Measurements from ENCODE around the gene FOLR1. TPM values are rescaled to one million over a fixed set of nuclear protein-coding genes. Genes with fewer than 3 reads are reported as not detected.
"Not testable (repeated sequence)": the region's sequence is repeated elsewhere in the genome, so short reads cannot be mapped to it uniquely, and the experiment has no call there.

FOLR1 gene
- total RNA-seq, 4 donors from 2014 or later = 0.38 to 7.6 (median 1.5) TPM; not detected in 1

DNA sequence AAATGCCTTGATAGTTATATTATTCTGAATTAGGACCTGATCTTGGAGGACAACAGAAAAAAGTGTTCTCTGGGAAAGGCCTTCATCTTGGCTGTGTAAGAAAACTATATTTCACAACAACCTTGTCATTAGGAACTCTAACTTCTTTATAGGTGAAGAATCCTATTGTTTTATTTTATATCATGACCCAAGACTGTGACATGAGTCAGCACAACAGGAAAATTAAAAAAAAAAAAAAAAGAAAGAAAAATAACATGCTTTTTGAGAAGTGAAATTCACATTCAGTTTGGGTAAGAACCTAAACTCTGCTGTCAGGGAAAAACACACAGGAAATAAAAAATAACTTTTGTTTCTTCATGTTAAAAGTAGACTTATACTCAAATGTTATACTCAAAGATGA, 12.9 kb downstream of the FOLR1 start:
- intact Hi-C loops (cut with DNase I) = no loop called here

GRCh38 chr11:72206794-72207193, 14.9 kb downstream of the FOLR1 start:
- DNase-seq; H3K36me3 ChIP-seq; H3K27ac ChIP-seq; H3K4me3 ChIP-seq; H3K9me3 ChIP-seq; H3K27me3 ChIP-seq; intact Hi-C loops (cut with DNase I); H3K4me1 ChIP-seq: not testable (repeated sequence)
- 94 to 100% methylated on average over 1 to 2 of the region's 2 CpGs for WGBS, 2 donors

More for the DNA sequence above, 12.9 kb downstream of the FOLR1 start:
- DNase-seq = no peak
- Histone ChIP-seq H3K9me3 (peaks cover 0 to 6% (median 0%) of the 10 kb centered on the region in 3 donors), H3K36me3 (no peaks in the 10 kb centered on the region), H3K27ac (no peak overlapping the region), H3K27me3 (peaks cover 0 to 6% (median 0%) of the 10 kb centered on the region in 4 donors), H3K4me3 (no peak overlapping the region), H3K4me1 (no peaks in the 10 kb centered on the region)
- TF ChIP-seq CTCF (IDR thresholded peaks at IDR 0.05) = no peak
- TF ChIP-seq POLR2A (IDR thresholded peaks at IDR 0.05) = no peak

GRCh38 chr11:72208281-72208680, 16.3 kb downstream of the FOLR1 start:
- H3K36me3 ChIP-seq = no peaks in the 10 kb centered on the region
- no peaks in the 10 kb centered on the region for H3K4me1 ChIP-seq
- H3K27me3 ChIP-seq = peaks cover 0 to 8% (median 0%) of the 10 kb centered on the region in 4 donors
- DNase-seq = no peak
- 75 to 76% methylated on average over 3 of the region's 3 CpGs for WGBS, 2 donors
- no peak overlapping the region for H3K4me3 ChIP-seq
- H3K27ac ChIP-seq = no peak overlapping the region
- intact Hi-C loops (cut with DNase I) = no loop called here
- peaks cover 0 to 6% (median 0%) of the 10 kb centered on the region in 3 donors for H3K9me3 ChIP-seq
- TF ChIP-seq CTCF (IDR thresholded peaks at IDR 0.05) = no peak

- intact Hi-C loops (cut with DNase I) = no loop called here
- H3K27me3 ChIP-seq = peaks cover 0 to 8% (median 0%) of the 10 kb centered on the region in 4 donors
- H3K9me3 ChIP-seq = peaks cover 0 to 6% (median 0%) of the 10 kb centered on the region in 3 donors
- TF ChIP-seq CTCF (IDR thresholded peaks at IDR 0.05) = no peak
- no peak for TF ChIP-seq POLR2A (IDR thresholded peaks at IDR 0.05)
- H3K36me3 ChIP-seq = no peaks in the 10 kb centered on the region
- 82 to 84% methylated on average over 4 of the region's 4 CpGs for WGBS, 2 donors
- H3K4me3 ChIP-seq = no peak overlapping the region
- no peaks in the 10 kb centered on the region for H3K4me1 ChIP-seq
- no peak overlapping the region for H3K27ac ChIP-seq
- no peak for DNase-seq
Observed at GRCh38 chr11:72209101-72209500, 17.2 kb downstream of the FOLR1 start.

GRCh38 chr11:72216638-72217037, 24.7 kb downstream of the FOLR1 start, which contains the start of gene FOLR2:
FOLR2 (plus strand) TSS chr11:72216794; CDS start chr11:72218585, 1,791 bp downstream.
- peak within 1 kb of the TSS in 1 of 4 donors; percentile 10 for H3K4me3 ChIP-seq
- intact Hi-C loops (cut with DNase I) = no loop called here
- no peaks in the 10 kb centered on the region for H3K36me3 ChIP-seq
- peak within 1 kb of the TSS in 1 of 4 donors; percentile 19 for H3K27ac ChIP-seq
- no peaks in the 10 kb centered on the region for H3K9me3 ChIP-seq
- H3K27me3 ChIP-seq = peaks cover 0 to 17% (median 0%) of the 10 kb centered on the region in 4 donors
- no peak for DNase-seq
- WGBS, 2 donors = 76 to 85% methylated on average over 6 of the region's 6 CpGs
- H3K4me1 ChIP-seq = no peaks in the 10 kb centered on the region
- no peak for TF ChIP-seq POLR2A (IDR thresholded peaks at IDR 0.05)
- TF ChIP-seq CTCF (IDR thresholded peaks at IDR 0.05) = no peak

DNA sequence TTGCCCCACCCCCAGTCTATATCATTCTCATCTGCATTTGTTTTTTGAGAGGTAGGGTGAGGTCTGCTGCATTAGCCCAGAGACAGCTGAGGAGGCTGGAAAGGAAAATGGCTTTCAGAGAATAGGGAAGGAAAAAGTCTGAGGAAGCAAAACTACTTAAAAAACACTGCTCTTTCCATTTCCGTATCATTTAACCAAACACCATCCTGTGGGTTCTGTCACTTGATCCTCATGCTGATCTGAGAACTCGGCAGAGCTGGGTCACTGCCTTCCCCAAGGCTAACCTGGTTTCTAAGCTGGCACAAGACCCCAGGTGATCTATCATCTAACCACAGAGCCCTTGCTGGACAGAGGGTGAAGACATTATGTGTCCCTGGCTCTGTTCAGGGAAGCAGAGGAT, 25.9 kb downstream of the FOLR1 start:
- intact Hi-C loops (cut with DNase I) = no loop called here
- Histone ChIP-seq H3K27me3 (peaks cover 0 to 17% (median 0%) of the 10 kb centered on the region in 4 donors), H3K36me3 (no peaks in the 10 kb centered on the region), H3K9me3 (no peaks in the 10 kb centered on the region), H3K4me3 (peak overlapping the region in 1 of 4 donors; percentile 10), H3K4me1 (peaks cover 3 to 10% (median 10%) of the 10 kb centered on the region in 3 donors), H3K27ac (peak overlapping the region in 1 of 4 donors; percentile 7)
- DNase-seq = no peak
- WGBS, 2 donors = 14 to 23% methylated on average over 2 of the region's 2 CpGs
- TF ChIP-seq CTCF (IDR thresholded peaks at IDR 0.05) = no peak
- no peak for TF ChIP-seq POLR2A (IDR thresholded peaks at IDR 0.05)
